AG10803 (cell line): ENCODE data around the gene SGPP1.

ENCODE experiments used
- DNase-seq: peaks from one replicate; pipeline ENCODE4 v3.0.0; 2010; ENCODE audit warnings: low read depth
- H3K4me3 ChIP-seq: 2 replicates; pipeline ENCODE4 v1.5.1; 2011; ENCODE audit warnings: mild to moderate bottlenecking, low read length, control low read depth
- TF ChIP-seq, protein P1 (sequence below): conservative IDR thresholded peaks from 2 replicates; pipeline ENCODE4 v1.5.1; 2011; ENCODE audit warnings: mild to moderate bottlenecking, low read length, control low read depth, inconsistent platforms

The SGPP1 gene, protein sequence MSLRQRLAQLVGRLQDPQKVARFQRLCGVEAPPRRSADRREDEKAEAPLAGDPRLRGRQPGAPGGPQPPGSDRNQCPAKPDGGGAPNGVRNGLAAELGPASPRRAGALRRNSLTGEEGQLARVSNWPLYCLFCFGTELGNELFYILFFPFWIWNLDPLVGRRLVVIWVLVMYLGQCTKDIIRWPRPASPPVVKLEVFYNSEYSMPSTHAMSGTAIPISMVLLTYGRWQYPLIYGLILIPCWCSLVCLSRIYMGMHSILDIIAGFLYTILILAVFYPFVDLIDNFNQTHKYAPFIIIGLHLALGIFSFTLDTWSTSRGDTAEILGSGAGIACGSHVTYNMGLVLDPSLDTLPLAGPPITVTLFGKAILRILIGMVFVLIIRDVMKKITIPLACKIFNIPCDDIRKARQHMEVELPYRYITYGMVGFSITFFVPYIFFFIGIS

GRCh38 chr14:63727736-63728728 is at the start of gene SGPP1:
Gene SGPP1 (minus strand): TSS chr14:63728065. CDS start chr14:63727944, 121 bp downstream.
- peak; percentile 82 for DNase-seq
- H3K4me3 ChIP-seq, result peak within 1 kb of the TSS; percentile 92
- TF ChIP-seq, protein P1, sequence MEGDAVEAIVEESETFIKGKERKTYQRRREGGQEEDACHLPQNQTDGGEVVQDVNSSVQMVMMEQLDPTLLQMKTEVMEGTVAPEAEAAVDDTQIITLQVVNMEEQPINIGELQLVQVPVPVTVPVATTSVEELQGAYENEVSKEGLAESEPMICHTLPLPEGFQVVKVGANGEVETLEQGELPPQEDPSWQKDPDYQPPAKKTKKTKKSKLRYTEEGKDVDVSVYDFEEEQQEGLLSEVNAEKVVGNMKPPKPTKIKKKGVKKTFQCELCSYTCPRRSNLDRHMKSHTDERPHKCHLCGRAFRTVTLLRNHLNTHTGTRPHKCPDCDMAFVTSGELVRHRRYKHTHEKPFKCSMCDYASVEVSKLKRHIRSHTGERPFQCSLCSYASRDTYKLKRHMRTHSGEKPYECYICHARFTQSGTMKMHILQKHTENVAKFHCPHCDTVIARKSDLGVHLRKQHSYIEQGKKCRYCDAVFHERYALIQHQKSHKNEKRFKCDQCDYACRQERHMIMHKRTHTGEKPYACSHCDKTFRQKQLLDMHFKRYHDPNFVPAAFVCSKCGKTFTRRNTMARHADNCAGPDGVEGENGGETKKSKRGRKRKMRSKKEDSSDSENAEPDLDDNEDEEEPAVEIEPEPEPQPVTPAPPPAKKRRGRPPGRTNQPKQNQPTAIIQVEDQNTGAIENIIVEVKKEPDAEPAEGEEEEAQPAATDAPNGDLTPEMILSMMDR, result peak; percentile 24; the same call in 1 of the 2 replicates

DNA sequence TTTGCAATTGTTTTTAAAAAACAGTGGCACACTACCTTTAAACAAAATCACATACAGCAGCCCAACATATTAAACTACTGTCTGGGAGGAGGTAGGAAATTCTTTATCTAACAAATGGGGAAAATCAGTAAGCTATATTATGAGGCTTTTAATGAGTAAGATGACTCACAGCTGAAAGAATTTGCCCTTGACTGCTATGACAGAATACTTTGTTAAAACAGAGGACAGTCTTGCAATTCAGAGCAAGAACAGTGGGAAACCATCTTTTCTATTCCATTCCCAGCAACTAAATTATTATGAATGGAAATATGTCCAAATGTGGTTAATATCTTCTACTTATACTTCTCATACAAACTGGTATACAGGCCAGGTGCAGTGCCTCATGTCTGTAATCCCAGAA is 49.2 kb upstream of the SGPP1 start:
- TF ChIP-seq, protein P1, result no peak
- peak; percentile 61 for DNase-seq
- no peak overlapping the region for H3K4me3 ChIP-seq

DNA sequence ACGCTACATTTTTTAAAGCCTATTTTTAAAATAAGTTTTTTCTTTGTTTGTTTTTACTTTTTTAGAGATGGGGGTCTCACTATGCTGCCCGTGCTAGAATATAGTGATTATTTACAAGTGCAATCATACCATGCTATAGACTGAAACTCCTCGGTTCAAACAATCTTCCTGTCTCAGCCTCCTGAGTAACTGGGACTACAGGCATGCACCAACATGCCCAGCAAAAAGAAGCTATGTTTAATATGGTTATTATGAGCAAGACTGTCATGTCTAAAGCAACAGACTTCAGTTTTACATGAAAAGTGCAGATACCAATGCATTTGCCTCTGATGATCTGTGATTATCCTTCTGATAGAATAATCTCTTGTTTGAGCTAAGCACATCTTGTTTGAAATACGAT is 45.6 kb upstream of the SGPP1 start:
- TF ChIP-seq, protein P1, result no peak
- H3K4me3 ChIP-seq, result no peak overlapping the region
- DNase-seq, result no peak

DNA sequence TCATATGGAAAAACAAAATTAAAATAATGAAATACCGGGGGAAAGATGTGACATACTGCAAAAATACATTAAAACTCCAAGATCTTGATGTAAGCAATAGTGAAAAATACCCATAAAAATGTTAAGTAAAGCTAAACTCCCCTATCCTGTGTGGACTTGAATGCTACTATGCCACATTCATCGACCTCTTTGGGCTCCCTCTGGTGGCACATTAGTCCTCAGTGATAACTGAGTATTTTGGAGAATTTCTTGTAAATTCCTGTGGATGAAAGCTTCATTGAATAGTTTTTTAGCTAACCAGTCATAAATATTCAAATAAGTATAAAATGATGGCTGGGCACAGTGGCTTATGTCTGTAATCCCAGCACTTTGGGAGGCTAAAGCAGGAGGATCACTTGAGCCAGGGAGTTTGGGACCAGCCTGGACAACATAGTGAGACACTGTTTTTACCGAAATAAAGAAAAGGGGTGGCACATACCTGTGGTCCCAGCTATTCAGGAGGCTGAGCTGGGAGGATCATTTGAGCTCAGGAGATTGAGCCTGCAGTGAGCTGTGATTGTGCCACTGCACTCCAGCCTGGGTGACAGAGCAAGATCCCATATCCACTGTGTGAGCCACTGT is 42.4 kb upstream of the SGPP1 start:
- H3K4me3 ChIP-seq, result no peak overlapping the region
- TF ChIP-seq, protein P1, result peak; percentile 80
- DNase-seq, result peak; percentile 62

DNA sequence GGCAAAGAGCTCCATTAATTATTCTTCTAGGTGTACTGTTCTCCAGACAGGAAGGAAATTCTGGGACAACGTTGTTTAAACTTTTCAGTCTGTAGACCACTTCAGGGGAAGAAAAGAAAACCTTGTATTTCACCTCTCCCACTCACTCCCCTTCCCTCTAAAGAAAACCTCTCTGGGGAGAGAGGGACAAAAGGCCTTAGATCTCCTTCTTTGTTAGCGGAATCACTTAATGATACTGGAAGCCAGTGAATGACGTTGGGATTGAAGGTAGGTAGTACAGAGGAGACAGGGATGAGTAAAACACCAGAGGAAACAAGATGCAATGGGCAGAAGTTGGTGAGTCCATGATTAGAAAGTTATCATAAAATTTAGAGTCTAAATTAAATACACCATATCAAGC is 38.7 kb upstream of the SGPP1 start:
- DNase-seq, result no peak
- no peak overlapping the region for H3K4me3 ChIP-seq
- TF ChIP-seq, protein P1, result no peak

GRCh38 chr14:63764620-63765139 is 36.8 kb upstream of the SGPP1 start:
- DNase-seq, result no peak
- TF ChIP-seq, protein P1, result no peak

More at GRCh38 chr14:63764620-63765139, 36.8 kb upstream of the SGPP1 start:
- no peak overlapping the region for H3K4me3 ChIP-seq
